Colonic mucosa (tissue), 4 donors: Measurements from ENCODE around the gene CAMSAP3. TPM values are rescaled to one million over a fixed set of nuclear protein-coding genes. Genes with fewer than 3 reads are reported as not detected.

ENCODE experiments used
- DNase-seq: peaks from one replicate; pipeline ENCODE4 v3.0.0-alpha.2; 2020
- H3K27ac ChIP-seq: fragments of 200-600 bp; one replicate; pipeline ENCODE4 v1.8.0; 2021
- H3K27me3 ChIP-seq: fragments of 200-600 bp; one replicate; pipeline ENCODE4 v1.8.0; 2021
- H3K36me3 ChIP-seq: fragments of 200-600 bp; one replicate; pipeline ENCODE4 v1.8.0; 2021
- H3K4me1 ChIP-seq: fragments of 200-600 bp; one replicate; pipeline ENCODE4 v1.8.0; 2021; ENCODE audit warnings: mild to moderate bottlenecking
- H3K4me3 ChIP-seq: fragments of 200-600 bp; one replicate; pipeline ENCODE4 v1.8.0; 2021
- H3K9ac ChIP-seq, 2 donors: one replicate each; pipeline ENCODE4 v1.7.0; 2013; ENCODE audit warnings: control low read depth in 2 of 2, low read depth in 2 of 2, low read length in 2 of 2
- H3K9me3 ChIP-seq: fragments of 200-600 bp; one replicate; pipeline ENCODE4 v1.8.0; 2021
- CTCF ChIP-seq: fragments of 200-600 bp; IDR thresholded peaks from one replicate; pipeline ENCODE4 v1.8.0; 2022; ENCODE audit warnings: antibody characterized with exemption, mild to moderate bottlenecking
- intact Hi-C: fragments of 100-400 bp; cut with DNase I; formaldehyde crosslinking; loops from one replicate; pipeline ENCODE4 v1.14.1; 2022
- total RNA-seq, 2 donors: library from RNA; stranded (reverse); fragmentation: NEBNext Ultra II Directional in 1 of 2; extraction: Animal tissue kit (Norgen Biotek cat#: 25700) in 1 of 2; gene quantifications; one replicate each; pipeline ENCODE4 v1.2.1, GENCODE V29; 2021
- donor health status: healthy.
- donor health status: DM: no; HTN: no; CAD: no.
- donor health status: DM: no; HTN: no; CAD: no.

Gene CAMSAP3
- total RNA-seq, 2 donors from 2014 or later: 41.1 to 55.4 TPM

- no peak for DNase-seq
- Histone ChIP-seq H3K4me1 (no peaks in the 10 kb centered on the region), H3K27me3 (no peaks in the 10 kb centered on the region), H3K9me3 (no peaks in the 10 kb centered on the region), H3K36me3 (no peaks in the 10 kb centered on the region), H3K9ac (no peak overlapping the region), H3K4me3 (no peak overlapping the region), H3K27ac (no peak overlapping the region)
- TF ChIP-seq CTCF: no peak
- intact Hi-C loops: no loop called here
Observed at GRCh38 chr19:7550169-7550770, 45.4 kb upstream of the CAMSAP3 start.

- Histone ChIP-seq H3K9ac (no peak overlapping the region), H3K36me3 (no peaks in the 10 kb centered on the region), H3K4me3 (peak overlapping the region; percentile 26), H3K4me1 (no peaks in the 10 kb centered on the region), H3K27me3 (no peaks in the 10 kb centered on the region), H3K27ac (no peak overlapping the region), H3K9me3 (no peaks in the 10 kb centered on the region)
- intact Hi-C loops: no loop called here
- DNase-seq: peak; percentile 83
- TF ChIP-seq CTCF: no peak
Observed at GRCh38 chr19:7550987-7551761, 44.5 kb upstream of the CAMSAP3 start.

- DNase-seq: no peak
- no peak for TF ChIP-seq CTCF
- Histone ChIP-seq H3K27me3 (no peaks in the 10 kb centered on the region), H3K36me3 (peaks cover 4% of the 10 kb centered on the region), H3K9ac (no peak overlapping the region), H3K4me3 (no peak overlapping the region), H3K4me1 (no peaks in the 10 kb centered on the region), H3K9me3 (no peaks in the 10 kb centered on the region), H3K27ac (no peak overlapping the region)
- intact Hi-C loops: no loop called here
Observed at GRCh38 chr19:7552781-7553180, 42.9 kb upstream of the CAMSAP3 start.

GRCh38 chr19:7554565-7554964 lies 41.1 kb upstream of the CAMSAP3 start:
- H3K36me3 ChIP-seq: peaks cover 4% of the 10 kb centered on the region
- H3K27me3 ChIP-seq: no peaks in the 10 kb centered on the region
- no peak overlapping the region for H3K9ac ChIP-seq
- no peaks in the 10 kb centered on the region for H3K9me3 ChIP-seq
- no peaks in the 10 kb centered on the region for H3K4me1 ChIP-seq
- no peak overlapping the region for H3K4me3 ChIP-seq
- intact Hi-C loops: no loop called here
- no peak for DNase-seq
- TF ChIP-seq CTCF: no peak
- no peak overlapping the region for H3K27ac ChIP-seq

- no peaks in the 10 kb centered on the region for H3K27me3 ChIP-seq
- no peak overlapping the region for H3K4me3 ChIP-seq
- no peak for TF ChIP-seq CTCF
- H3K4me1 ChIP-seq: no peaks in the 10 kb centered on the region
- intact Hi-C loops: no loop called here
- H3K27ac ChIP-seq: no peak overlapping the region
- no peaks in the 10 kb centered on the region for H3K9me3 ChIP-seq
- peaks cover 4% of the 10 kb centered on the region for H3K36me3 ChIP-seq
- DNase-seq: peak; percentile 68
- H3K9ac ChIP-seq: no peak overlapping the region
Observed at GRCh38 chr19:7554990-7555864, 40.4 kb upstream of the CAMSAP3 start.
